Lung (tissue), 12 donors: ENCODE data around the gene MCFD2. TPM values are rescaled to one million over a fixed set of nuclear protein-coding genes. Genes with fewer than 3 reads are reported as not detected.
A peak's percentile ranks its signal among the peaks of the same experiment; 100 is the strongest.

Experiments
- ATAC-seq: fragments of 200-7000 bp; cut with Tn5 transposase; one replicate; pipeline ENCODE4 v1.9.1; 2020; ENCODE audit warnings: moderate number of reproducible peaks; ENCODE audit not compliant: insufficient read depth, low FRiP score
- DNase-seq, 3 donors: peaks; one replicate each; pipeline ENCODE4 v3.0.0-alpha.2; 2013 to 2017
- H3K27ac ChIP-seq, 2 donors: one replicate each; pipeline ENCODE4 v1.5.1; 2013; ENCODE audit warnings: mild to moderate bottlenecking in 2 of 2, moderate library complexity in 2 of 2, control low read depth in 1 of 2, inconsistent platforms in 1 of 2, low read depth in 1 of 2, low read length in 1 of 2
- H3K27me3 ChIP-seq, 3 donors: one replicate each; pipeline ENCODE4 v1.5.1; 2013; ENCODE audit warnings: low read length in 2 of 3; ENCODE audit not compliant: control insufficient read depth in 3 of 3, insufficient read depth in 3 of 3
- H3K36me3 ChIP-seq, 4 donors: one replicate each; pipeline ENCODE4 v1.5.1; 2013; ENCODE audit warnings: low read length in 4 of 4, mild to moderate bottlenecking in 1 of 4, moderate library complexity in 1 of 4; ENCODE audit not compliant: control insufficient read depth in 4 of 4, insufficient read depth in 4 of 4
- H3K4me1 ChIP-seq, 5 donors: one replicate each; pipeline ENCODE4 v1.5.1; 2013; ENCODE audit warnings: low read length in 5 of 5, mild to moderate bottlenecking in 2 of 5, moderate library complexity in 1 of 5; ENCODE audit not compliant: control insufficient read depth in 5 of 5, insufficient read depth in 5 of 5
- H3K4me3 ChIP-seq: one replicate; pipeline ENCODE4 v1.5.1; 2013; ENCODE audit warnings: mild to moderate bottlenecking, control low read depth, moderate library complexity
- H3K9ac ChIP-seq, 2 donors: one replicate each; pipeline ENCODE4 v1.5.1; 2013; ENCODE audit warnings: low read length in 2 of 2, control low read depth in 1 of 2; ENCODE audit not compliant: insufficient read depth in 1 of 2
- H3K9me3 ChIP-seq, 4 donors: one replicate each; pipeline ENCODE4 v1.5.1; 2013; ENCODE audit warnings: low read length in 3 of 4, mild to moderate bottlenecking in 1 of 4, moderate library complexity in 1 of 4; ENCODE audit not compliant: control insufficient read depth in 4 of 4, insufficient read depth in 3 of 4
- WGBS, 2 donors: extraction: QIAGEN DNeasy Blood & Tissue Kit; methylation state at CpG; one replicate each; pipeline ENCODE4 v1.1.7; 2013; 5-methylcytosine and 5-hydroxymethylcytosine counted together
- polyA plus RNA-seq, 2 donors: library from polyadenylated mRNA; stranded (reverse); fragments of 200-250 nt; gene quantifications; one replicate each; pipeline ENCODE4 v1.2.1, GENCODE V29; 2013
- total RNA-seq, 2 donors: library from RNA; depleted of rRNA in 1 of 2; stranded (reverse); fragments of >200 nt in 1 of 2; gene quantifications; one replicate each; pipeline ENCODE4 v1.2.1, GENCODE V29; 2014 to 2021
- TF ChIP-seq, protein P1 (sequence below): IDR thresholded peaks from 2 replicates; pipeline ENCODE4 v1.5.1; 2012; ENCODE audit warnings: mild to moderate bottlenecking; ENCODE audit errors: control extremely low read depth, extremely low read depth
- donor health status: control.
- donor health status: control.
- donor health status: Bipolar disorder and iron deficiency.
- donor health status: healthy.
- donor health status: DM: yes; HTN: yes; CAD: no.

The MCFD2 gene
- total and polyA plus RNA-seq, 4 donors, result 22.0 to 101 (median 68.6) TPM

DNA sequence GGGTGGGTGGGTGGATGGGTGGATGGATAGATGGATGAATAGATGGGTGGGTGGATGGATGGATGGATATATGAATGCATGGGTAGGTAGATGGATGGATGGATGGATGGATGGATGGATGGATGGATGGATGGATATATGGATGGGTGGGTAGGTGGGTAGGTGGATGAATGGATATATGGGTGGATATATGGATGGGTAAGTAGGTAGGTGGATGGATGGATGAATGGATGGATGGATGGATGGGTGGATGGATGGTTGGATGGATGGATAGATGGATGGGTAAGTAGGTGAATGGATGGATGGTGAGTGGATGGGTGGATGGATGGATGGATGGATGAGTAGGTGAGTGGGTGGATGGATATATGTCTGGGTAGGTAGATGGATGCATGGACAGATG lies 36.1 kb downstream of the MCFD2 start:
- TF ChIP-seq, protein P1, sequence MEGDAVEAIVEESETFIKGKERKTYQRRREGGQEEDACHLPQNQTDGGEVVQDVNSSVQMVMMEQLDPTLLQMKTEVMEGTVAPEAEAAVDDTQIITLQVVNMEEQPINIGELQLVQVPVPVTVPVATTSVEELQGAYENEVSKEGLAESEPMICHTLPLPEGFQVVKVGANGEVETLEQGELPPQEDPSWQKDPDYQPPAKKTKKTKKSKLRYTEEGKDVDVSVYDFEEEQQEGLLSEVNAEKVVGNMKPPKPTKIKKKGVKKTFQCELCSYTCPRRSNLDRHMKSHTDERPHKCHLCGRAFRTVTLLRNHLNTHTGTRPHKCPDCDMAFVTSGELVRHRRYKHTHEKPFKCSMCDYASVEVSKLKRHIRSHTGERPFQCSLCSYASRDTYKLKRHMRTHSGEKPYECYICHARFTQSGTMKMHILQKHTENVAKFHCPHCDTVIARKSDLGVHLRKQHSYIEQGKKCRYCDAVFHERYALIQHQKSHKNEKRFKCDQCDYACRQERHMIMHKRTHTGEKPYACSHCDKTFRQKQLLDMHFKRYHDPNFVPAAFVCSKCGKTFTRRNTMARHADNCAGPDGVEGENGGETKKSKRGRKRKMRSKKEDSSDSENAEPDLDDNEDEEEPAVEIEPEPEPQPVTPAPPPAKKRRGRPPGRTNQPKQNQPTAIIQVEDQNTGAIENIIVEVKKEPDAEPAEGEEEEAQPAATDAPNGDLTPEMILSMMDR, result no peak
- ATAC-seq, result no peak
- Histone ChIP-seq H3K36me3 (no peaks in the 10 kb centered on the region), H3K4me3 (no peak overlapping the region), H3K9ac (no peak overlapping the region), H3K4me1 (peaks cover 0 to 28% (median 18%) of the 10 kb centered on the region in 5 donors), H3K9me3 (peaks cover 0 to 2% (median 0%) of the 10 kb centered on the region in 4 donors), H3K27ac (no peak overlapping the region), H3K27me3 (peaks cover 0 to 3% (median 0%) of the 10 kb centered on the region in 3 donors)
- DNase-seq, result no peak

DNA sequence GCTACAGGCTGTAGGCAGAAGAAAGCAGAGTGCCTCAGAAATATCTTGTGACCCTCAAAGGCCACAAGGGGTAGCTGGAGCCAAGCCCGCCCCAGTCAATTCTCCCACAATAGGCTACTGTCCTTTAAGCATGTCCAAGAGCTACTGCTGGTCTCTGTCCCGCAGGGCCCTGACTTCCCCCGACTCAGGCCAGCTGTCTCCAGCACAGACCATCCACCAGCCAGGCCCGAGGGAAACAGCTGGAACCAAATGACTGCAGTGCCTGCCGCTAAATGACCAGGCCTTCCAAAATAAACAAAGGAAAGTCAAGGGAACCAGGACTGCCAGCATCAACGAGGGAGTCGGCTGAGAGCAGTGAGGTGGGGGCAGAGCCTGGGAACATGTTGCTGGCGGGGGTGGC lies 36.7 kb downstream of the MCFD2 start:
- no peak overlapping the region for H3K9ac ChIP-seq
- 50 to 77% methylated on average over 8 of the region's 8 CpGs for WGBS, 2 donors
- DNase-seq, result peak; percentile 84 to 91 (median 87)
- H3K9me3 ChIP-seq, result peaks cover 0 to 2% (median 0%) of the 10 kb centered on the region in 4 donors
- no peak for ATAC-seq
- H3K4me1 ChIP-seq, result peaks cover 0 to 33% (median 18%) of the 10 kb centered on the region in 5 donors
- no peak overlapping the region for H3K4me3 ChIP-seq
- peaks cover 0 to 3% (median 0%) of the 10 kb centered on the region in 3 donors for H3K27me3 ChIP-seq
- H3K36me3 ChIP-seq, result no peaks in the 10 kb centered on the region
- H3K27ac ChIP-seq, result peak overlapping the region; percentile 12 to 58
- TF ChIP-seq, protein P1, result no peak

DNA sequence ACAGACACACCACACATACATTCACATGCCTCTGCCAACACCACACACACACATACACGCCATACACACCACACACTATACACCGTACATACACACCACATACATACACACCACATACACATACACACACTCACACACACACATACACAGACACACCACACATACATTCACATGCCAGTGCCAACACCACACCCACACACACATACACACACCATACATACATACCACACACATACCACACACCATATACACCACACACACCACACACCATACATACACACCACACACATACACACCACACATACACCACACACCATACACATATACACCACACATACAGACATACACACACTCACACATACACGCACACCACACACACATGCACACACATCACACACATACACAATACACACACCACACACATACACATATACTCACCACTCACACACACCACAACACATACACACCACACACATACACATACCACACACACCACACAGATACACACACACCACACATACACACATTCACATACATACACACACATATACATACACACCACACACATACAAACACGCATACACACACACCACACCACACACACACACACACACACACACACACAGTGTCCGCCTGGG lies 37.2 kb downstream of the MCFD2 start:
- Histone ChIP-seq H3K9ac (no peak overlapping the region), H3K4me3 (no peak overlapping the region), H3K4me1 (peaks cover 1 to 37% (median 22%) of the 10 kb centered on the region in 5 donors), H3K36me3 (no peaks in the 10 kb centered on the region), H3K9me3 (peaks cover 0 to 2% (median 0%) of the 10 kb centered on the region in 4 donors), H3K27ac (peak overlapping the region; percentile 12 to 58), H3K27me3 (peaks cover 0 to 3% (median 0%) of the 10 kb centered on the region in 3 donors)
- 93 to 95% methylated on average over 5 of the region's 5 CpGs for WGBS, 2 donors
- DNase-seq, result no peak
- no peak for ATAC-seq
- TF ChIP-seq, protein P1, result no peak
